Activated CD4-positive, alpha-beta T cell treated with anti-CD3 and anti-CD28 coated beads, Interleukin-2, amount 50 U/mL, for 24 hours (primary cell): ENCODE measurements around the gene STOM.
"Not testable (repeated sequence)": the region's sequence is repeated elsewhere in the genome, so short reads cannot be mapped to it uniquely, and the experiment has no call there.

ENCODE experiments used
- DNase-seq, 2 donors: peaks; one replicate each; pipeline ENCODE4 v3.0.0-alpha.2; 2020; ENCODE audit warnings: low read depth in 1 of 2, low spot score in 1 of 2

The STOM gene

GRCh38 chr9:121303456-121304451 lies 66.3 kb downstream of the STOM start:
- no peak for DNase-seq

GRCh38 chr9:121302786-121303185 lies 67.3 kb downstream of the STOM start:
- DNase-seq: no peak

DNA sequence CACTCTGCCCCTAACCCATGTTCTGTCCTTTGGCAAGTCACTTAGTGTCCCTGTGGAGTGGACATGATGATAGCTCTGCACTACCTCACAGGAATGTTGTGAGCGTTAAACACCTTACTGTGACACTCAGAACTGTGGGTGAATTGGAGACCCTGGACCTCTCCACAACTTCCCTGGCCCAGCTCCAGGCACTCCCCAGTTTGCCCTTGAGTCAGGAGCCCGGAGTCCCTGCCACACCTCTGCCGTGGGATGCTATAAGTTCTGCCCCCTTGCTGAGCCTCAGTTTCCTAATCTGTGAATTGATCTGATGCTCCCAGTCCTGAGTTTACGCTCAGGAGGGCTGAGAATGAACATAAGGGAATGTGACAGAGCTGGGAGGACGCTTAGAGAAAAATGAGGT lies 67.7 kb downstream of the STOM start:
- no peak for DNase-seq

- no peak for DNase-seq
These were observed 68.2 kb downstream of the STOM start for GRCh38 chr9:121301881-121302286.

GRCh38 chr9:121300283-121301119 lies 69.5 kb downstream of the STOM start:
- no peak for DNase-seq

GRCh38 chr9:121299467-121300282 lies 70.4 kb downstream of the STOM start:
- DNase-seq: no peak

- DNase-seq: no peak
These were observed 71.2 kb downstream of the STOM start for GRCh38 chr9:121298689-121299466.

- no peak for DNase-seq
These were observed 72.0 kb downstream of the STOM start for GRCh38 chr9:121298016-121298538.

DNA sequence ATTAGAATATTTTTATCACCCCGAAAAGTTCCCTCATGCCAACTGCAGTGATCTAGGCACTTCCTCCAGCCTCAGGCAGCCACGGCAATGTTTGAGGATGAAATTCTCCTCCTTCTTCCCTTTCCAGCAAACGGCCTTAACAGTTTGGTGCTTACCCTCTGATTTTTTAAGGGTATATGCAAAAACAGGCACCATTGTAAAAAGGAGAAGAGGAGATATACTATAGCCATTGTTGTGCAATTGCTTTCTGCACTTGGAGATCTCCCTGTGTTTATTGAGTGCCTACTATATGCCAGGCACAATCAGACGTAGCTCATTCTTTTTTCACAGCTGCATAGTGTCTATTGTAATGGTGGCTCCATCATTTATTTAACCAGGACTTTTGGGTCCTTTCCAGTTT lies 72.7 kb downstream of the STOM start:
- no peak for DNase-seq

- no peak for DNase-seq
These were observed 73.6 kb downstream of the STOM start for GRCh38 chr9:121296213-121297127.

DNA sequence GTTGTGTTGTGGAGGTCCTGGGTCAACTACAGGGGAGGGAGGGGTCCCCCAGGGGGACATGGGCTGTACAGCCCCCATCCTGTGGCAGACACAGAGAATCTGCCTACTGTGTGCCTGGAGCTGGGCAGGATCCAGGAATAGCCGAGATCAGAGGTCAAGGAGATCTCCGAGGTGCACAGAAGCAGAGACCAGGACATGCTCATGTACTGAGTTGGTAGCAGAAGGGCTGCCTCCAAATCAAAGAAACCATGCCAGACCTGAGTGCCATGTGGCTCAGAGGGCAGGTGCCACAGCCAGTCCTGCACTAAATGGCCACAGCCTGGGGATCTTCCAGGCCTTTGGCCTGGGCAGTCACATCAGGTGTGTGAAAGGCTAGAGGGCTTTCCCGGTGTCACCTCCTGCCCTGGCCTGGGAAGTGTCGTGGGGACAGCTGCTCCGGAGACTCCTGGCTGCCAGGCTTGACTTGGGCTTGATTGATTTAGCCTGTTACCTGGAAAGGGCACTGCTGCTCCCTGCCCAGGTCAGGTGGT lies 74.3 kb downstream of the STOM start:
- DNase-seq: no peak

DNA sequence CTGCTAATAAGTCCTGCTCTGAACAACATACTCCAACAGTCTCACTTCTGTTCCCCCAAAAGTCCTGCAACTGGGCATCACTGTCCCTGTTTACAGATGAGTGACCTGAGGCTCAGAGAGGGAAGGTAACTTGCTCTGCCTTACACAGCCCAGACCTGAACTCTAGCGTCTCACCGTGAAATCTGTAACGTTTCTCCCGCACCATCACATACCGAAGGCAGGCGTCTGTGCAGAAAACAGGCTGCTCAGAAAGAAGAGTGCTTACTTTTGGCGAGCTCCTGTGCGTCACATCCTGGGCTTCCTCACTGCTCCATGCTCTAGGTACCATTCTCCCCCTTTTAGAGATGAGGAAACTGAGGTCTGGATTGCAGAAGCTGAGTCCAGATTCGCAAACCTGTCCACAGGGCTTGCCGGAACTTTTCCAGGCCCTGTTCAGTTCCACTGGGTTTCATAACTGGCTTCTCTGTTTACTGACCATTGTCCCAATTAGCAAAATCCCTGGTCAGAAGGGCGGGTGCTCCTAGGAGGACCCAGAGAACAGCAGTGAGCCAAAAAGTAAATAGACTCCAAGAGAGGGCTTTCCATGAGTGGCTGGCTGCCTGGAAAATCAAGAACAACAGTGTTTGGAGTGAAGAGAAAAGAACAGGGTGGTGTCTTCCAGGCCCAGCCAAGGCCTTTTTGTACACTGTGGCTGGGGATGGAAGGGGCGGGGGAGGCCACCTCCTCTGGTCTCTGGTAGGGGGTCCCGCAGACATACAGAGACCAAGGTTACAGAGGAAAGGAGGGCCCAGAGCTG lies 75.0 kb downstream of the STOM start:
- no peak for DNase-seq

GRCh38 chr9:121294151-121294743 lies 75.8 kb downstream of the STOM start:
- DNase-seq: no peak

GRCh38 chr9:121292801-121293241 lies 77.2 kb downstream of the STOM start:
- DNase-seq: no peak

DNA sequence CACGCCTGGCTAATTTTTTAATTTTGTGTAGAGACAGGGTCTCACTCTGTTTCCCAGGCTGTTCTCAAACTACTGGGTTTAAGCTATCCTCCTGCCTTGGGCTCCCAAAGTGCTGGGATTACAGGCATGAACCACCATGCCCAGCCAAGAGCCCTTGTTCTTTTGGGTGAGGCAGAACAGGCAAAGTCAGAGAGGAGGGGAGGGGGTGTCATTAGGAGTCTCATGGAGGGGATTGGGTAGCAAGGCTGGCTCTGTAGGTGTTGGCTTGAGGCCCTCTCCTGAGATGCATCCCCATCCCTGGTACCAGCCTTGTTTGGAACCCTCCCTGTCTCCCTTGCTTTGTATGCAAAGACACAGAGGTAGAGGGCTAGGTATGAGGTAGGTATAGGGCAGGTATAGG lies 78.0 kb downstream of the STOM start:
- no peak for DNase-seq

DNA sequence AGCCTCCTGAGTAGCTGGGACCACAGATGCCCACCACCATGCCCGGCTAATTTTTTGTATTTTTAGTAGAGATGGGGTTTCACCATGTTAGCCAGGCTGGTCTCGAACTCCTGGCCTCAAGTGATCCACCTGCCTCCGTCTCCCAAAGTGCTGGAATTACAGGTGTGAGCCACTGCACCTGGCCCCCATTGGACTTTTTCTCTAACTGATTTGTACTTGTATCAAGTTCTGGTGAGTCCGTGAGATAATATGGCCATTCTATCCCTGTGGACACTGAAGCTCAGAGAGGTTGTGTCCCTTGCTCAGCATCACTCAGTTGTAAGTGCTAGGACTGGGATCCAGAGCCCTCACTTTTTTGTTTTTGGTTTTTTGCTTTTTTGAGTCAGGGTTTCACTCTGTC lies 78.5 kb downstream of the STOM start:
- not testable (repeated sequence) for DNase-seq

DNA sequence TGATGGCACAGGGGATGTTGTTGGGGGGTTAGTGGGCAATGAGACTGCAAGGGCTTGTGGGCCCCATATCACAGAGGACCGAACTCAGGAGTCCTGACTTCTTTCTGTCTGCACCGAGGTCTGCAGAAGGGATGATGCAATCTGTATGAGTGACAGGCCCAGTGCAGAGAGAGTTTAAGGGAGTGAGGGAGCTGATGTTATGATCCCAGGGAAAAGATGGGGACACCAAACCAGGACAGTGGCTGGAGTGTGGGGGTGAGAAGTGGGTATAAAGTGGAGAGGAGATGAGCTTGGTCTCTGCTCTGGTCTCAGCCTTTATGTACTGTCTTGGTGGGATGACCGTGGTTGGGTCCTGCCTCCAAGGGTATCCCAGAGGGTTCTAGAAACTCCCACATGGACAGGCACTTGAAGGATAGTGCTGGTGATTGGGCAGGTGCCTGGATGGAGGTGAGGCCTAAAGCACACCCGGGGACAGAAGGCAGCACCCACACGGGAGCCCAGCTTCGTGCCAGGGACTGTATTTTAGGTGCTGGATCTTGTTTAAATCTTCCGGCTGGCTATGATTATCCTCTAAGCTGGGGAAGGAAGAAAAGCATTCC lies 80.2 kb downstream of the STOM start:
- no peak for DNase-seq
